GM11168 (cell line): ENCODE data around the gene FARSA.
"Not testable (repeated sequence)": the region's sequence is repeated elsewhere in the genome, so short reads cannot be mapped to it uniquely, and the experiment has no call there.

Source experiments
- in situ Hi-C: fragments of 300-500 bp; cut with MboI; formaldehyde crosslinking; loops from one replicate; pipeline ENCODE4 v1.12.0; 2022; ENCODE audit warnings: low sequenced_read_pairs; ENCODE audit not compliant: unreplicated experiment

Gene FARSA

DNA sequence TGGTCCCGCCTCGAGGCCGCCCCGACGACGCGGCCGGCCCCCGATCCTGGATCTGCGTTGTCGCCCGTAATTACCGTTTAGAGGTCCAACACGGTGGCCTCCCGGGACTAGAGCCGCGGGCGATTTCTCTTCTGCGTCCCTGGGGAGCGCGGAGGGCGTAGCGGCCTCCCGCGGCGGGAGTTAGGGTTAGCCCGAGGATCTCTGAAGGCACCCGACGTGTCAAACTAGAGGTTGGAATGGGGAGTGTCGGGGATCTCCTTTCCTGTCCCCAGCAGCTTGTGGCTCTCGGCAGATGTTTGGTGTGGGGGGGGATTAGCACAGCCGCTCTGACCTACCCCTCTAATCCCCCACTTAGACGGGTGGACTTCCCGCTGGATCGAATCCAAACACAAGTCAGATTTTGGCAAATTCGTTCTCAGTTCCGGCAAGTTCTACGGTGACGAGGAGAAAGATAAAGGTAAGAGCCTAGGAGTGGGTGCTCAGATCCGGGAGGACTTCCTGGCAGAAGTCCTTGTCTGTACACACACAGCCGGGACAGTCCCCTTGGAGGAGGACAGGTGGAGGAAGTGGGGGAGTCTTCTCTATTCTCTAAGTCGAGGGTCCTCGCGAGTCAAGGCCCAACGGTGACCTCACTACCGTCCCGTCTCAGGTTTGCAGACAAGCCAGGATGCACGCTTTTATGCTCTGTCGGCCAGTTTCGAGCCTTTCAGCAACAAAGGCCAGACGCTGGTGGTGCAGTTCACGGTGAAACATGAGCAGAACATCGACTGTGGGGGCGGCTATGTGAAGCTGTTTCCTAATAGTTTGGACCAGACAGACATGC lies 5.5 kb upstream of the FARSA start:
- in situ Hi-C loops: no loop called here

- in situ Hi-C loops: no loop called here
Measured at GRCh38 chr19:12937927-12938778, 4.6 kb upstream of the FARSA start, which contains the start of gene CALR. Gene CALR, plus strand, starts transcription at chr19:12938609. Its CDS starts 71 bp downstream, at chr19:12938680.

GRCh38 chr19:12937093-12937926 lies 3.8 kb upstream of the FARSA start:
- in situ Hi-C loops: no loop called here

GRCh38 chr19:12936582-12936981 lies 3.1 kb upstream of the FARSA start:
- in situ Hi-C loops: no loop called here

DNA sequence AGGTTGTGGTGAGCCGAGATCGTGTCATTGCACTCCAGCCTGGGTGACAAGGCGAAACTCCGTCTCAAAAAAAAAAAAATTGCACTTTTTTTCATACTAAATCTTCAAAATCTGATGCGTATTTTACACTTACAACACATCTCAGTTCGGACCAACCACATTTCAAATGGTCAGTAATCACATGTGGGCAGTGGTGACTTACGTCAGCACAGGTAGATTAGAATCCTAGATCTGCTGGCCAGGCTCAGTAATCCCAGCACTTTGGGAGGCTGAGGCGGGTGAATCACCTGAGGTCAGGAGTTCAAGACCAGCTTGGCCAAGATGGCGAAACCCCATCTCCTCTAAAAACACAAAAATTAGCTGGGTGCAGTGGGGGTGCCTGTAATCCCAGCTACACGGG lies 1.6 kb upstream of the FARSA start:
- in situ Hi-C loops: no loop called here

GRCh38 chr19:12932392-12933286 lies 872 bp downstream of the FARSA start:
- in situ Hi-C loops: no loop called here

DNA sequence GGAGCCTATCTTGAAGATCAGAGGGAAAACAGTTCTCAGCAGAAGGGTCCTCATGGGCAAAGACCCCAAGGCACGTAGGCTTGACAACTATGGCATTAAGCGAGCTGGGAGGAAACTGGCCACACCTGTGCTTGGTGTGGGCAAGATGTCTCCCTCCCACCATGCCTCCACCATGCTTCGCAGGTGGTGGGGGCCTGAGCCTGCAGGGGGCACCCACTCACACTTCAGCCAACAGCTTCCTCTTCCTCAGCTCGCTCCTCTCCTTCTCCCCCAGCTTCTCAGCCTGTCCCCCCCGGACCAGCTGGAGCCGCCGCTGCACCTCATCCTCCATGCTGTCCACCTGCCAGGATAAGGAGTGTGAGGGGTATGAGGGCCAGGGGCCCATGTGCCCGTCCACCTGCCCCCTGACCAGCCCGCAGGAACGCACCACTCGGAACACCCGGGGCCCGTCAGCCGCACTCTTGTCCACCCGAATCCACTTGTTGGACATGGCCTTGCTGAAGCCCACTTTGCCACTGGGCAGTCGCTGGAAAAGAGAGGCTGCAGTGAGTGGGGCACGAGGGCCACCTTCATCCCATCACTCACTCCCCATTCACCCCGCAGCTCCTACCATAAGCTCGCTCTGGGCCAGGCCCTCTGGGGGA lies 3.4 kb downstream of the FARSA start:
- in situ Hi-C loops: no loop called here

DNA sequence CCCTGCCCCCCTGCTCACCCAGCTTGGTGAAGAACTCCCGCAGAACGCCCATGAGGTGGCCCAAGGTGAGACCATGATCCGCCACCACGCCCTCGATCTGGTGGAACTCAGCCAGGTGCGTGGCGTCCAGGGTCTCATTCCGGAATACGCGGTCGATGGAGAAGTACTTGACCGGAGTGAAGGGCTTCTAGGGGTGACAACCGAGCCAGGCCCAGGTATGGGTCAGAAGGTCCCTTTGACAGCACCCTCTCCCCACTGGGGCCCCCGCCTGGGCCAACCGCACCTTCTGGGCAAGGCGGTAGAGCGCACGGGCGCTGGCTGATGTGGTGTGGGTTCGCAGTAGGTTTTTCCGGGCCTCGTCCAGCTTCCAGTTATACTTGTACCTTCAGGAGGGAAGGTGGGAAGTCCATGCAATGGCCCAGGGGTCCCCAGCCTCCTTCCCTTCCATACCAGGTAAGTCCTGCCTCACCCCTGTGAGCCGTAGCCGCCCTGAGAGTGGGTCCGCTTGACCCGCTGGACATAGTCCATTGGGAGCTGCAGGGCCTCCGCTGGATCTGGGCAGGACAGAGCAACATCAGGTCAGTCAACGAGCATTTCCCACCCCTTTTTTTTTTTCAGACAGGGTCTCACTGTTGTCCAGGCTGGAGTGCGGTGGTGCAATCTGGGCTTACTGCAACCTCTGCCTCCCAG lies 8.7 kb downstream of the FARSA start:
- in situ Hi-C loops: no loop called here

- in situ Hi-C loops: no loop called here
Measured at GRCh38 chr19:12922959-12923358, 10.6 kb downstream of the FARSA start.

- in situ Hi-C loops: no loop called here
Measured at GRCh38 chr19:12921047-12921446, 12.5 kb downstream of the FARSA start.

GRCh38 chr19:12918253-12918652 lies 15.3 kb downstream of the FARSA start:
- in situ Hi-C loops: no loop called here

DNA sequence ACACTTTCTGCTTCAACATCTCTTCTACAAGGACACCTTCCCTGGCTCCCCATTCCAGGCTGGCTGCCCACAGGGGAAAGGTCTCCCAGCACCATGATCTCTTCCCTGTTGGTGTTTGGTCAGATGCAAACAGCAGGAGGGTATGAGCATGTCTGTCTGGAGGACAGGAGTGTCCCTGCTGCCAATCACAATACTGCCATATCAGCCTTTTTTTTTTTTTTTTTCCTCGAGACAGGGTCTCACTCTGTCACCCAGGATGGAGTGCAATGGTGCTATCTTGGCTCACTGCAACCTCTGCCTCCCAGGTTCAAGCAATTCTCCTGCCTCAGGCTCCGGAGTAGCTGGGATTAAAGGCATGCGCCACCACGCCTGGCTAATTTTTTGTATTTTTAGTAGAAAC lies 17.7 kb downstream of the FARSA start:
- in situ Hi-C loops: not testable (repeated sequence)

- in situ Hi-C loops: no loop called here
Measured at GRCh38 chr19:12913851-12914690, 19.4 kb downstream of the FARSA start.

GRCh38 chr19:12913011-12913561 lies 20.4 kb downstream of the FARSA start:
- in situ Hi-C loops: no loop called here

GRCh38 chr19:12912571-12912970 lies 20.9 kb downstream of the FARSA start:
- in situ Hi-C loops: no loop called here

DNA sequence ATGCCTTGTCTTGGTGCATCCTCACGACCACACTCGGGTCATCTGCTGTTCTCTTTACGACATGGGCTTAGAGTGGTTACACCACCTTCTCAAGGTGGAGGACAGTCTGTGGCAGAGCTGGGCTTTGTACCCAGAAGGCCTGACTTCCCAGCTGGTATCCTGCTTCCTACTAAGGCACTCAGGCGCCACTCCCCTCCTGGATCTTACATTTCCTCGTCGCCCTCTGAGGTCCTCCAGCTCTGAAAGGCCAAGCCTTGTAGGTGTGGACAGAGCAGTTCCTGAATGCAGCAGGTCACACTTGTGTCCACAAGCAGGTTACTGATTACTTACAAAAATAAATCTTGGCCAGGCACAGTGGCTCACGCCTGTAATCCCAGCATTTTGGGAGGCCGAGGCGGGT lies 26.3 kb downstream of the FARSA start:
- in situ Hi-C loops: no loop called here

DNA sequence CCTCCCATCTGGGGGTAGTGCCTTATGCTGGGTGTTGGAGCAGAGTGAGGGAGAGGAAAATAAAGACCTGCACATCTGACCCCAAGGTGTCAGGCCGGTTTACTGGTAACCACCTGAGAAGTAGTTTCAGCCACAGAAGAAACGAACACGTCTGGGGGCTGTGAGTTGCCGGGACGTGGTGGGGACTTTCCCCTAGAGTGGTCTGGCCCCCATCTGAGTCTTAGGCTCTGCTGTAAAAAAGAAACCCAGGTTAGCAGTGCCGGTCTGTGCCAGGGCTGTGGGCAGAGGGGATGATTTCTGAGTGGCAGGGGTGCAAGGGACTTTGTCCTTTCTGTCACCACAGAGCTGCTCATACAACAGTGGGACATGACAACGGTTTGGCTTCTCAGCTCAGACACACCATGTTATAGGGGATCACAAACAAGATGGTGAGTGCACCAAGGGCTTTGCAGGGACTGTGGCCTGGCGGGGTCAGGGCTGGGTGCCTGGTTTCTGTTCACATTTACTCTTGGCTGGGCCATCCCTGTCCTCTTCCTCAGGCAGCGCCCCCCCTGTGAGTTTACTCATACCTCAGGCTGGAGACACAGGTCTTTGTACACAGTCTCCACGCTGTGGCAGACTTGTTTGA lies 33.5 kb downstream of the FARSA start:
- in situ Hi-C loops: no loop called here
